NCI-H187 treated with DMSO at 0.1 percent for 48 hours (cell line): Measurements from ENCODE around the gene MKS1.

Source experiments
- DNase-seq: peaks from one replicate; lab custom pipeline; 2025; lab: John Stamatoyannopoulos, UW

The MKS1 gene

DNA sequence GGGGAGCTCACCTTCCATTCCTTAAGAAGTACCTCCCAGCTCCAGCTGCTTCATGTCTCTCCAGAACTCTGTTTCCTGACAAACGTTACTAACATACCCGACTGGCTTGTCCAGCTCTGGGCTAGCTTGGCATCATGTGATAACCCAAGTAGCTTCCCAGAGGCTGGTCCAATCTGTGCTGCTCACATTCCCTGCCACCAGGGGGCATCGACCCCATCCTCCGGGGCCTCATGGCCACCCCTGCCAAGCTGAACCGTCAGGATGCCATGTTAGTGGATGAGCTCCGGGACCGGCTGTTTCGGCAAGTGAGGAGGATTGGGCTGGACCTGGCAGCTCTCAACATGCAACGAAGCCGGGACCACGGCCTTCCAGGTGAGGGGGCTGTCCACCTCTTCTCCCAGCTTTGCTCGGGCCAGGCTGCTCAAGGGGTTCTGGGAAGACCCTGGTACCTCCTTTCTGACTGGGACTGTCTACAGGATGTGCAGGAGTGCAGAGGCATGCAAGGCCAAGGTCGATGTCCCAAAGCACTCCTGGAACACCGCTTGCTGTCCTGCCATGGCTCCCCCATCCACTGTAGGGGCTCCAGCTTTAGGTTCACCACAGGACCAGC is 18.9 kb downstream of the MKS1 start:
- no peak for DNase-seq

DNA sequence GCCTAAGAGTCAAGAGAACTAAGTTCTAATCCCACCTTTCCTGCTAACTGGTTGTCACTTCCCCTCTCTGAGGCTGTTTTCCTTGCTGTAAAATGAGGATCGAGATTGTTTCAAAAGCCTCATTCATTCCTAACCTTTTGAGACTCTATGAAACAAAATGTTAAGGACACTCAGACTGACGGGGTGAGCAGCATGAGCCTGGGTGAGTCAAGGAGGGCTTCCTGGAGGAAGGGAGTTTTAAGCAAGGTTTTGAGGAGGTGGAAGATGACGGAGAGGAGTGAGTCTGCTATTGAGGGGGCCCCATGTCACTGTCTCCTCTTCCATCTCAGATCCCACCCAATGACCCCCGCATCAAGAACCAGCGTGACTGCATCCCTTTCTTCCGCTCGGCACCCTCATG is 22.4 kb downstream of the MKS1 start:
- DNase-seq: no peak

- DNase-seq: no peak
Measured at GRCh38 chr17:58195518-58196123, 23.4 kb downstream of the MKS1 start.

- no peak for DNase-seq
Measured at GRCh38 chr17:58193641-58194255, 25.3 kb downstream of the MKS1 start.

- no peak for DNase-seq
Measured at GRCh38 chr17:58192612-58193011, 26.4 kb downstream of the MKS1 start, which contains the start of gene EPX. Gene EPX (plus strand): TSS chr17:58192726. CDS start chr17:58192847, 121 bp downstream.

GRCh38 chr17:58191241-58191896 is 27.7 kb downstream of the MKS1 start:
- no peak for DNase-seq

- no peak for DNase-seq
Measured at GRCh38 chr17:58189436-58190146, 29.5 kb downstream of the MKS1 start.

DNA sequence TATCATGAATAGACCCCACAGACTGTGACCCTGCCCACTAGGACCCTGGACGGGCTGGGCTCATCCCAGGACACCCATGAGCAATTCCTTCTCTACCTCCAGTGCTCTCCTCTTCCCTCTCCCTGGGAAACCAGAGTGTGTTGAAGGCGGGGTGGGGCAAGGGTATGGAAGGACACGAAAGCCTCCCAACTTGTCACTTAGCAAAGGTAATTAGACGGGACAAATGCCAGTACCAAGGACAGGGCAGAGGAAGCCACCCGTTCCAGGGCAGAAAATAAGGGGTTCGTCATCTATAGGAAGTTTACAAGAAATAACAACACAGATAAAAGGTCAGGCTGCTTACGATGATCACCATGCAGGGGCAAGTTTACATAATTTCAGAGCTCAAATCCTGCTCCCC is 31.4 kb downstream of the MKS1 start:
- DNase-seq: no peak

- DNase-seq: no peak
Measured at GRCh38 chr17:58187063-58187462, 32.0 kb downstream of the MKS1 start.

- DNase-seq: no peak
Measured at GRCh38 chr17:58186591-58186990, 32.5 kb downstream of the MKS1 start.

GRCh38 chr17:58184986-58185761 is 33.9 kb downstream of the MKS1 start:
- no peak for DNase-seq

DNA sequence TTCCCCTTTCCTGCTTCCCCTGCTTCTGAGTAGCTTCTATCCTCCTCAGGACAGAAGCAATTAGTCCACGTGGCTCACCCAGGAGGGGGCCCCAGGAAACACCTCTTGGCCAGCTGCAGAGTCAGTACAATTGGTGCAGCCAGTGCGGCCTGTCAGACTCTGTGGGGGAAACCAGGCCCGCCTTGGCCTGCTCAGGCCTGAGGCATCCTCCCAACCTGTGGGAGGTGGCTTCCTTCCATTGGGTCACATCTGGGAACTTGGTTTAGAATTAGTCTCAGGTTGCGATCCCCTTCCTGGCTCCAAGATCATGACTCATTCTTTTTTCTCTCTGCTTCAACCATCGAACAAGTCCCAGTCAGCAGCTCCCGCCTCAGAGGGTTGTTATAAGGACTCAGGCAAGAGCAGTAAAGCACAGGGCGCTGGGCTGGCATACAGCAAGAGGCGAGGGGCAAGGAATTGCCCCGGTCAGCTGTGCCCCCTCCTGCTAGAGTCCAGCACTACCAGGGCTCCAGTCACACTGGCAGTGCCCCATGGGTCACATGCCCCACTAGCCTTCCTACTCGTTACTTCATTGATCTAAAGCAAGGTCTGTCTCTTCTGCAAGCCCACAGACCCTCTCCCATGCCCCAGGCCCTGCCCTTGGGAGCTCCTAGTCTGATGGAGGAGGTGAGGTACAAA is 34.6 kb downstream of the MKS1 start:
- DNase-seq: no peak

- DNase-seq: no peak
Measured at GRCh38 chr17:58183514-58183913, 35.5 kb downstream of the MKS1 start.

DNA sequence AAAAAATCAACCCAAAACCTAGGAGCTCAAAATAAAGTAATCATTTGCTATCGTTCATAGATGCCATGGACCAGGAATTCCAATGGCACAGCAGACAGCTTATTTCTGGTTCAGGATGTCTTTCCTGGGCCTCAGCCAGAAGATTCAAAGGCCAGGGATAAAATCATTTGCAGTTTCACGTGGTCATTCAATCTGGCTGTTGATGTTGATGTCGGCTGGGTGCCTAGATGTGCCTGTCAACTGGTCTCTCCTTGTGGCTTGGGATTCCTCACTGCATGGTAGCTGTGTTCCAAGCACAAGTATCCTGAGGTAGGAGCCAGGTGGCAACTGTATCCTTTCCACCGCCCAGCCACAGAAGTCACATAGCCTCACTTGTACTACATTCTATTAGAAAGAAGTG is 37.3 kb downstream of the MKS1 start:
- DNase-seq: no peak

DNA sequence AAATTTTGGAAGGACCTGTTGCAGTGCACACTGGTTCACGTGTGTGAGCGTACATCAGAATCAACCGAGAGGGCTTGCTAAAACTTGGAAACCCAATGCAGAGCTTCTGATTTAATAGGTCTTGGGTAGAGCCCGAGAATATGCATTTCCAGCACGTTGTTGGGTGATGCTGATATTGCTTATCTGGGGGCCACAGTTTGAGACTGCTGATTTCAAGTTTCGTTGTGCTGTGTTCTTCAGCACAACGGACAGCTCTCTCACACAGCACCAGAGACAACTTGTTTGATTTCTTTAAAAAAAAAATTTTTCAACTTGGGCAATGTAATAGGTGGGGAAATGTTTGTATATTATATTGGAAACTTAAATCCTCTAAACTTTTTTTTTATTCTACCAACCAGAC is 42.9 kb downstream of the MKS1 start:
- no peak for DNase-seq

DNA sequence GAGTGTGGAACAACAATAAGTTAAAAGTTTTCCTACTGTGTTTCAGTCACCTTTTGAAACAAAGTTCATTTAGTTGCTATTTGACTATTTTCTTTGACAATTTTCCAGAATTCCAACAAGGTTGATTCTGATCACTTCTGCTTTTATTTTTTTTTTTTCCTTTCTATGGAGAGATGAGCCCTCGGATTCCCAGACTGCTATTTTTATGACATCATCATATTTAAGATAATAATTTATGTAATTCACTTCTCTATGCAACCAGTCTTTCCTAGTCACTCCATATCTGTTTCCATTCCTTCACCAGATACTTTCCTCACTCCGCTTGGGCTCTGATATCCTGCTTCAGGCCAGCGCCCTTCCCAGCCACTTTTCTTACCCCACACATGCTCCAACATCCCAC is 44.2 kb downstream of the MKS1 start:
- DNase-seq: no peak

GRCh38 chr17:58172369-58173071 is 46.5 kb downstream of the MKS1 start:
- no peak for DNase-seq

- no peak for DNase-seq
Measured at GRCh38 chr17:58170622-58171021, 48.4 kb downstream of the MKS1 start.

GRCh38 chr17:58166682-58167081 is 52.4 kb downstream of the MKS1 start, which contains the start of gene OR4D2:
Gene OR4D2 (plus strand): TSS chr17:58166982. CDS start chr17:58169656, 2,674 bp downstream.
- no peak for DNase-seq

DNA sequence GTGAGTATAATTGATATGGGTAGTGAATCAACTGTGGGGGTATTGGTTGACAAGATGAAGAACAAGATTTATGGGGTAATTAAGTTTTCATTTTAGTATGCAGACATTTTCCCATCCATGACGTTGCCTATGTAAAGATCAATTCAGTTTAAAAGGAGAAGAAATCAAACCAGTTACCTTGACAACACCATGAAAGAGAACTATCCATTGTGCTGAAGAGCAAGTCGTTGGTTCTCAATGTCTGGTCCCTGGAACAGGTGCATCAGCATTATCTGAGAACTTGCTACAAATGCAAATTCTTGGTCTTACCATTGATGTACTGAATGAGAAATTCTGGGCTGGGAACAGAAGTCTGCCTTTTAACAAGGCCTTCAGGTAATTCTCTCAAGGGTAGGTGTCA is 53.1 kb downstream of the MKS1 start:
- no peak for DNase-seq
